Muscle of arm (tissue), 12 donors: ENCODE results near the gene IL1RAP. TPM values are rescaled to one million over a fixed set of nuclear protein-coding genes. Genes with fewer than 3 reads are reported as not detected.

Experiments used
- DNase-seq: peaks from one replicate; pipeline ENCODE4 v3.0.0-alpha.2; 2013
- polyA plus RNA-seq, 12 donors: library from polyadenylated mRNA; unstranded; fragments of 120-200 nt; gene quantifications; one replicate each; pipeline ENCODE4 v1.2.1, GENCODE V29; 2013; ENCODE audit not compliant: insufficient read length in 12 of 12

Gene IL1RAP
- polyA plus RNA-seq, 12 donors, result 8.0 to 20.9 (median 10.3) TPM; not detected in 1

- DNase-seq, result no peak
Measured at GRCh38 chr3:190607021-190607420, 93.1 kb downstream of the IL1RAP start.

- no peak for DNase-seq
Measured at GRCh38 chr3:190608850-190609589, 95.1 kb downstream of the IL1RAP start.

- no peak for DNase-seq
Measured at GRCh38 chr3:190614226-190615059, 100.6 kb downstream of the IL1RAP start.

GRCh38 chr3:190615060-190615384 is 101.1 kb downstream of the IL1RAP start:
- DNase-seq, result no peak

GRCh38 chr3:190615607-190616006 is 101.7 kb downstream of the IL1RAP start:
- no peak for DNase-seq

- no peak for DNase-seq
Measured at GRCh38 chr3:190616637-190617036, 102.8 kb downstream of the IL1RAP start.

GRCh38 chr3:190617185-190617584 is 103.3 kb downstream of the IL1RAP start:
- peak; percentile 20 for DNase-seq

- no peak for DNase-seq
Measured at GRCh38 chr3:190618330-190619030, 104.6 kb downstream of the IL1RAP start.

GRCh38 chr3:190619353-190619752 is 105.5 kb downstream of the IL1RAP start:
- no peak for DNase-seq

GRCh38 chr3:190619761-190620160 is 105.9 kb downstream of the IL1RAP start:
- no peak for DNase-seq

GRCh38 chr3:190620886-190621608 is 107.2 kb downstream of the IL1RAP start:
- no peak for DNase-seq

- no peak for DNase-seq
Measured at GRCh38 chr3:190621927-190622326, 108.0 kb downstream of the IL1RAP start.

GRCh38 chr3:190624282-190624681 is 110.4 kb downstream of the IL1RAP start:
- DNase-seq, result no peak

- DNase-seq, result no peak
Measured at GRCh38 chr3:190626951-190627620, 113.2 kb downstream of the IL1RAP start.

- DNase-seq, result no peak
Measured at GRCh38 chr3:190629088-190629487, 115.2 kb downstream of the IL1RAP start.

GRCh38 chr3:190631295-190631694 is 117.4 kb downstream of the IL1RAP start:
- no peak for DNase-seq

GRCh38 chr3:190641564-190641963 is 127.7 kb downstream of the IL1RAP start:
- no peak for DNase-seq

GRCh38 chr3:190642016-190642415 is 128.1 kb downstream of the IL1RAP start:
- no peak for DNase-seq

- DNase-seq, result no peak
Measured at GRCh38 chr3:190644035-190644434, 130.2 kb downstream of the IL1RAP start.

- DNase-seq, result no peak
Measured at GRCh38 chr3:190644766-190645165, 130.9 kb downstream of the IL1RAP start.

GRCh38 chr3:190645932-190646460 is 132.1 kb downstream of the IL1RAP start:
- DNase-seq, result no peak
